Hepatocyte (in vitro differentiated cells): ENCODE results near the gene ANO9. TPM values are rescaled to one million over a fixed set of nuclear protein-coding genes. Genes with fewer than 3 reads are reported as not detected.

Source experiments
- DNase-seq: peaks from one replicate; pipeline ENCODE4 v3.0.0-alpha.2; 2016; ENCODE audit warnings: low spot score
- H2AFZ ChIP-seq: fragments of 200-600 bp; sonication (generic); 2 replicates; pipeline ENCODE4 v1.6.0; 2016; ENCODE audit warnings: antibody characterized with exemption, mild to moderate bottlenecking
- H3K27ac ChIP-seq: fragments of 200-600 bp; sonication (generic); 2 replicates; pipeline ENCODE4 v1.5.1; 2016; ENCODE audit warnings: mild to moderate bottlenecking
- H3K27me3 ChIP-seq: fragments of 200-600 bp; sonication (generic); 2 replicates; pipeline ENCODE4 v1.6.1; 2016
- H3K36me3 ChIP-seq: fragments of 200-600 bp; sonication (generic); replicated peaks from 2 replicates; pipeline ENCODE4 v1.5.1; 2016; ENCODE audit warnings: low read depth; ENCODE audit not compliant: insufficient read depth
- H3K4me1 ChIP-seq: fragments of 200-600 bp; sonication (generic); 2 replicates; pipeline ENCODE4 v1.5.1; 2016; ENCODE audit warnings: mild to moderate bottlenecking, moderate library complexity; ENCODE audit not compliant: insufficient read depth
- H3K4me2 ChIP-seq: fragments of 200-600 bp; sonication (generic); 2 replicates; pipeline ENCODE4 v1.6.0; 2016
- H3K4me3 ChIP-seq: fragments of 200-600 bp; sonication (generic); 2 replicates; pipeline ENCODE4 v1.5.1; 2016; ENCODE audit warnings: mild to moderate bottlenecking
- H3K79me2 ChIP-seq: fragments of 200-600 bp; sonication (generic); 2 replicates; pipeline ENCODE4 v1.6.0; 2017; ENCODE audit warnings: mild to moderate bottlenecking
- H3K9me2 ChIP-seq: fragments of 200-600 bp; sonication (generic); replicated peaks from 2 replicates; pipeline ENCODE4 v1.6.0; 2017; ENCODE audit warnings: mild to moderate bottlenecking; ENCODE audit not compliant: insufficient read depth
- H3K9me3 ChIP-seq: fragments of 200-600 bp; sonication (generic); 2 replicates; pipeline ENCODE4 v1.5.1; 2016; ENCODE audit warnings: low read depth, mild to moderate bottlenecking
- H4K20me1 ChIP-seq: fragments of 200-600 bp; sonication (generic); 2 replicates; pipeline ENCODE4 v1.6.0; 2016; ENCODE audit warnings: mild to moderate bottlenecking; ENCODE audit not compliant: insufficient read depth, poor library complexity, severe bottlenecking
- CTCF ChIP-seq: fragments of 200-600 bp; sonication (generic); IDR thresholded peaks from 2 replicates; pipeline ENCODE4 v1.5.1; 2016; ENCODE audit warnings: antibody characterized with exemption, mild to moderate bottlenecking; ENCODE audit not compliant: poor library complexity
- EZH2 ChIP-seq: fragments of 200-600 bp; sonication (generic); IDR thresholded peaks from 2 replicates; pipeline ENCODE4 v1.6.1; 2016; ENCODE audit warnings: antibody characterized with exemption, mild to moderate bottlenecking, borderline replicate concordance
- EZH2phosphoT487 ChIP-seq: fragments of 200-600 bp; sonication (generic); IDR thresholded peaks from one replicate; pipeline ENCODE4 v1.6.1; 2018; ENCODE audit warnings: antibody characterized with exemption, mild to moderate bottlenecking, low read depth, moderate library complexity; ENCODE audit not compliant: unreplicated experiment, severe bottlenecking
- WGBS: methylation state at CpG from one replicate; pipeline ENCODE4 v1.1.6; 2016; ENCODE audit warnings: low lambda C conversion rate; ENCODE audit errors: missing lambda C conversion rate; 5-methylcytosine and 5-hydroxymethylcytosine counted together
- polyA plus RNA-seq: library from polyadenylated mRNA; unstranded; fragments of >200 nt; fragmentation: Nextera tagmentation; extraction: Ambion mirVana; gene quantifications from 2 replicates; pipeline ENCODE4 v1.2.1, GENCODE V29; 2016
- total RNA-seq: library from RNA; depleted of rRNA; stranded (reverse); fragments of >200 nt; gene quantifications from 2 replicates; pipeline ENCODE4 v1.2.3, GENCODE V29; 2014

ANO9 gene
- total and polyA plus RNA-seq, 2 experiments from 2014 or later: 21.2 to 35.7 TPM

- Histone ChIP-seq H3K27ac (peak overlapping the region; percentile 95), H3K4me1 (peaks cover 46% of the 10 kb centered on the region), H3K4me2 (peak overlapping the region; percentile 52), H3K27me3 (no peaks in the 10 kb centered on the region), H3K9me3 (no peaks in the 10 kb centered on the region), H4K20me1 (peaks cover 6% of the 10 kb centered on the region), H3K36me3 (no peaks in the 10 kb centered on the region), H3K79me2 (peaks cover 20% of the 10 kb centered on the region), H3K9me2 (no peaks in the 10 kb centered on the region), H2AFZ (no peak overlapping the region), H3K4me3 (no peak overlapping the region)
- no peak for TF ChIP-seq CTCF
- TF ChIP-seq EZH2: no peak
- no peak for TF ChIP-seq EZH2phosphoT487
- DNase-seq: peak; percentile 22
- WGBS: 73% methylated on average over 7 of the region's 7 CpGs
Measured at GRCh38 chr11:446891-447290, 5.1 kb upstream of the ANO9 start.

GRCh38 chr11:445765-446588 lies 4.2 kb upstream of the ANO9 start:
- no peaks in the 10 kb centered on the region for H3K27me3 ChIP-seq
- peaks cover 11% of the 10 kb centered on the region for H3K79me2 ChIP-seq
- H3K36me3 ChIP-seq: no peaks in the 10 kb centered on the region
- no peaks in the 10 kb centered on the region for H3K9me2 ChIP-seq
- H3K4me3 ChIP-seq: no peak overlapping the region
- no peak overlapping the region for H2AFZ ChIP-seq
- H3K4me1 ChIP-seq: peaks cover 45% of the 10 kb centered on the region
- no peaks in the 10 kb centered on the region for H3K9me3 ChIP-seq
- peak; percentile 69 for DNase-seq
- TF ChIP-seq EZH2 (no peak), EZH2phosphoT487 (no peak), CTCF (no peak)
- H3K27ac ChIP-seq: peak overlapping the region; percentile 95
- 51% methylated on average over 20 of the region's 20 CpGs for WGBS
- no peaks in the 10 kb centered on the region for H4K20me1 ChIP-seq
- H3K4me2 ChIP-seq: peak overlapping the region; percentile 52

GRCh38 chr11:444396-445144 lies 2.8 kb upstream of the ANO9 start:
- no peak overlapping the region for H2AFZ ChIP-seq
- WGBS: 44% methylated on average over 12 of the region's 12 CpGs
- no peaks in the 10 kb centered on the region for H3K27me3 ChIP-seq

More at GRCh38 chr11:444396-445144, 2.8 kb upstream of the ANO9 start:
- Histone ChIP-seq H3K36me3 (no peaks in the 10 kb centered on the region), H3K79me2 (peaks cover 5% of the 10 kb centered on the region), H3K9me2 (no peaks in the 10 kb centered on the region), H4K20me1 (no peaks in the 10 kb centered on the region), H3K4me1 (peaks cover 43% of the 10 kb centered on the region), H3K27ac (peak overlapping the region; percentile 95), H3K4me2 (peak overlapping the region; percentile 11), H3K9me3 (no peaks in the 10 kb centered on the region), H3K4me3 (no peak overlapping the region)
- TF ChIP-seq EZH2phosphoT487 (no peak), EZH2 (no peak), CTCF (no peak)
- DNase-seq: peak; percentile 74
